Transverse colon (tissue), 4 donors: ENCODE measurements around the gene MCOLN2. TPM values are rescaled to one million over a fixed set of nuclear protein-coding genes. Genes with fewer than 3 reads are reported as not detected.
A peak's percentile ranks its signal among the peaks of the same experiment; 100 is the strongest.

Experiments used
- DNase-seq: peaks from one replicate; pipeline ENCODE4 v3.0.0-alpha.2; 2019
- H3K27ac ChIP-seq, 4 donors: fragments of 200-600 bp; sonication (generic); 2 replicates each; pipeline ENCODE4 v1.5.1; 2016 to 2018; ENCODE audit warnings: inconsistent platforms in 4 of 4
- H3K27me3 ChIP-seq: fragments of 200-600 bp; sonication (generic); 2 replicates; pipeline ENCODE4 v1.5.1; 2017; ENCODE audit warnings: inconsistent platforms
- H3K36me3 ChIP-seq, 4 donors: fragments of 200-600 bp; sonication (generic); 2 replicates each; pipeline ENCODE4 v1.5.1; 2017 to 2019; ENCODE audit warnings: inconsistent platforms in 4 of 4
- H3K4me1 ChIP-seq, 4 donors: fragments of 200-600 bp; sonication (generic); 2 replicates each; pipeline ENCODE4 v1.5.1; 2017 to 2020; ENCODE audit warnings: inconsistent platforms in 4 of 4
- H3K4me3 ChIP-seq, 4 donors: fragments of 200-600 bp; sonication (generic); 1 replicate in 1 of 4; 2 replicates in 3 of 4; pipeline versions ENCODE4 v1.5.1 to v1.6.1; 2017 to 2019; ENCODE audit warnings: inconsistent platforms in 4 of 4
- H3K9me3 ChIP-seq, 2 donors: fragments of 200-600 bp; sonication (generic); 2 replicates each; pipeline ENCODE4 v1.5.1; 2017 to 2019; ENCODE audit warnings: inconsistent platforms in 2 of 2
- CTCF ChIP-seq, 5 experiments: fragments of 200-600 bp in 3 of 5; fragments of 450-650 bp in 2 of 5; sonication (generic) in 3 of 5; IDR thresholded peaks; 1 replicate in 2 of 5; 2 replicates in 3 of 5; pipeline ENCODE4 v1.5.1; 2016 to 2017; ENCODE audit warnings: antibody characterized with exemption in 5 of 5, inconsistent platforms in 3 of 5, mild to moderate bottlenecking in 2 of 5, moderate library complexity in 1 of 5
- EP300 ChIP-seq: sonication (generic); formaldehyde crosslinking; IDR thresholded peaks from one replicate; pipeline ENCODE4 v1.6.1; 2017; ENCODE audit warnings: antibody characterized with exemption, low read depth
- POLR2A ChIP-seq: fragments of 450-650 bp; IDR thresholded peaks from one replicate; pipeline ENCODE4 v1.6.1; 2016; ENCODE audit warnings: antibody characterized with exemption, mild to moderate bottlenecking, moderate library complexity
- POLR2AphosphoS5 ChIP-seq, 3 donors: sonication (generic); formaldehyde crosslinking; IDR thresholded peaks; one replicate each; pipeline ENCODE4 v1.6.1; 2016; ENCODE audit warnings: antibody characterized with exemption in 3 of 3
- WGBS, 2 donors: methylation state at CpG; one replicate each; pipeline ENCODE4 v1.1.5; 2018; ENCODE audit warnings: low coverage in 1 of 2; 5-methylcytosine and 5-hydroxymethylcytosine counted together
- in situ Hi-C, 4 donors: fragments of 200-750 bp; cut with MboI; loops; one replicate each; pipeline versions ENCODE4 v1.15.0 to v1.15.1; 2017; ENCODE audit warnings: low sequenced_read_pairs in 3 of 4, low pct_ligation_motif_present in 1 of 4, low pct_unique_long_range_greater_than_20kb in 1 of 4
- intact Hi-C: fragments of 100-400 bp; cut with DNase I; formaldehyde crosslinking; loops from one replicate; pipeline ENCODE4 v1.15.1; 2023; ENCODE audit warnings: low total_unique reads
- total RNA-seq, 4 donors: library from RNA; depleted of rRNA; stranded (reverse); fragments of >200 nt; gene quantifications; one replicate each; pipeline ENCODE4 v1.1.0, GENCODE V29; 2016

MCOLN2 gene
- total RNA-seq, 4 donors from 2014 or later: 15.7 to 133 (median 82.7) TPM

- H3K36me3 ChIP-seq: no peaks in the 10 kb centered on the region
- no peaks in the 10 kb centered on the region for H3K9me3 ChIP-seq
- peaks cover 0 to 3% (median 2%) of the 10 kb centered on the region in 4 donors for H3K4me1 ChIP-seq
- no peak overlapping the region for H3K4me3 ChIP-seq
- TF ChIP-seq POLR2AphosphoS5 (IDR thresholded peaks at IDR 0.05) (no peak), CTCF (IDR thresholded peaks at IDR 0.05) (no peak), POLR2A (no peak), EP300 (no peak)
- no peak overlapping the region for H3K27ac ChIP-seq
- no peaks in the 10 kb centered on the region for H3K27me3 ChIP-seq
- no peak for DNase-seq
- WGBS, 2 donors: 83 to 88% methylated on average over 8 of the region's 8 CpGs
- in situ Hi-C loops (loop anchor here in 3 of 4 donors (25.0 kb wide), 4 partner anchors 177 to 802 kb away; partner anchors contain the start of gene PRKACB (in 1 of the 3)), intact Hi-C loops (no loop called here)
Measured at GRCh38 chr1:84939151-84939550, 57.8 kb downstream of the MCOLN2 start.

GRCh38 chr1:84936116-84936810 lies 60.6 kb downstream of the MCOLN2 start:
- peak; percentile 15 for DNase-seq
- WGBS, 2 donors: 0 to 4% methylated on average over 2 to 5 of the region's 5 CpGs
- Histone ChIP-seq H3K4me1 (peaks cover 0 to 3% (median 2%) of the 10 kb centered on the region in 4 donors), H3K36me3 (no peaks in the 10 kb centered on the region), H3K27me3 (no peaks in the 10 kb centered on the region), H3K4me3 (no peak overlapping the region), H3K9me3 (no peaks in the 10 kb centered on the region), H3K27ac (no peak overlapping the region)
- in situ Hi-C loops: loop anchor here in 3 of 4 donors (25.0 kb wide), 4 partner anchors 174 to 799 kb away; partner anchors contain the start of gene PRKACB (in 1 of the 3)
- TF ChIP-seq EP300: no peak
- TF ChIP-seq CTCF (IDR thresholded peaks at IDR 0.05): peak; percentile 88 to 91 (median 90)
- TF ChIP-seq POLR2A: no peak
- no peak for TF ChIP-seq POLR2AphosphoS5 (IDR thresholded peaks at IDR 0.05)
- intact Hi-C loops: no loop called here

DNA sequence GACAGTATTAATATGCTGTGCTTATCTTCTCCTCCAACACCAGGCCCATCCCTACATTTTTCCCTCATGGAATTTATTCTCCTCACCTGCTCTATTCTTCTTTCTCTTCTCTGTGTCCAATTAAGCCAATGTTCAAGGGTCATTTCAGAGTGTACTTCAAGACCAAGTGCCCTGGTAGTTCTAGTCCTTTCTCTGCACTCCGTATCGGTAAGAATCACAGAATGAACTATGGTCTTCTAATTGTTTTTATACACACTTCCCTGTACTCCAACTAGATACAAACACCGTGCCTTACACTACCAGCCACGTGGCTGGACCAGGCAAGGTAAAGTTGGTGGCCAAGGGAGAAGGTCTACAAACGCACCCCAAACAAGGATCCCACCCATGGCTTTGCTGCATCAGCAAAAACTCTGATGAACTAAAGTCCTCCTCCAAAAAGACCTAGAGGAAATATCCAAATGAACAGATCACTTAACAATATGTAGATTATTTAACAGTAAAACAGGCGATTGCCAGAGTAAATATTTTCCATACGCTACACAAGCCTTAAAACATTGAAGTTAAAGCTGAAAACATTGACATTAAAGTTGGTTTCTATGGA lies 63.8 kb downstream of the MCOLN2 start:
- Histone ChIP-seq H3K27ac (no peak overlapping the region), H3K4me3 (no peak overlapping the region), H3K9me3 (no peaks in the 10 kb centered on the region), H3K36me3 (no peaks in the 10 kb centered on the region), H3K27me3 (no peaks in the 10 kb centered on the region), H3K4me1 (peaks cover 0 to 3% (median 2%) of the 10 kb centered on the region in 4 donors)
- in situ Hi-C loops: loop anchor here in 3 of 4 donors (25.0 kb wide), 4 partner anchors 171 to 796 kb away; partner anchors contain the start of gene PRKACB (in 1 of the 3)
- no peak for TF ChIP-seq CTCF (IDR thresholded peaks at IDR 0.05)
- no peak for TF ChIP-seq POLR2AphosphoS5 (IDR thresholded peaks at IDR 0.05)
- TF ChIP-seq POLR2A: no peak
- no peak for TF ChIP-seq EP300
- intact Hi-C loops: no loop called here
- 73 to 87% methylated on average over 7 of the region's 7 CpGs for WGBS, 2 donors
- no peak for DNase-seq

DNA sequence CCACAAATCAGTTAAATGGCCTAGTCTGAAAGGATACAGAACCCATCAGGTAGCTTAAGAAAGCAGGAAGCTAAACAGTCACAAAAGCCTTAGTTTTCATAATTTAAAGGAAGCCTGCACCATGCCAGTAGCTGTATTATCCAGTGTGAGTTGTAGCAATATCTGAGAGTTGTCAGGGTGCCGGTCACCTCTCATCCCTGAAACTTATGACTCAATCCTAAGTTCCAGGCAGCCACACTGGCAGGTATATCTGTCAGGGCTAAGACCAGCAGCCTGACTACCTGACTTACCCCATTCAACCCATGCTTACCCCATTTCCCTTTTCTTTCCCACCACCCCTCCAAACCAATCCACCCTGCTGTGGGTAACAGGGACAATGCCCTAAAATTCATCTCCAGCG lies 66.1 kb downstream of the MCOLN2 start:
- TF ChIP-seq CTCF (IDR thresholded peaks at IDR 0.05) (no peak), POLR2A (no peak)
- intact Hi-C loops (no loop called here), in situ Hi-C loops (loop anchor here in 3 of 4 donors (25.0 kb wide), 4 partner anchors 169 to 794 kb away; partner anchors contain the start of gene PRKACB (in 1 of the 3))
- no peaks in the 10 kb centered on the region for H3K4me1 ChIP-seq
- no peak overlapping the region for H3K27ac ChIP-seq
- H3K36me3 ChIP-seq: no peaks in the 10 kb centered on the region
- H3K27me3 ChIP-seq: no peaks in the 10 kb centered on the region
- no peak for DNase-seq
- 83 to 91% methylated on average over 1 to 2 of the region's 2 CpGs for WGBS, 2 donors
- no peaks in the 10 kb centered on the region for H3K9me3 ChIP-seq
- no peak overlapping the region for H3K4me3 ChIP-seq
